Endothelial cell of umbilical vein (primary cell): ENCODE measurements around the gene FGD5.

Experiments used
- CTCF ChIP-seq, 2 donors: IDR thresholded peaks; 1 replicate in 1 of 2; 2 replicates in 1 of 2; pipeline ENCODE4 v1.5.1; 2011; ENCODE audit warnings: low read length in 2 of 2, mild to moderate bottlenecking in 2 of 2, moderate library complexity in 2 of 2, control low read depth in 1 of 2, inconsistent platforms in 1 of 2, low read depth in 1 of 2; ENCODE audit not compliant: insufficient read depth in 1 of 2; ENCODE audit errors: extremely low read depth in 1 of 2
- POLR2A ChIP-seq: IDR thresholded peaks from 2 replicates; pipeline ENCODE4 v1.6.1; 2012; ENCODE audit warnings: low read depth, mild to moderate bottlenecking, control low read depth, low read length
- POLR2AphosphoS5 ChIP-seq: IDR thresholded peaks from 2 replicates; pipeline ENCODE4 v1.6.1; 2012; ENCODE audit warnings: low read depth, mild to moderate bottlenecking, control low read depth, low read length, moderate library complexity; ENCODE audit not compliant: insufficient read depth

GRCh38 chr3:14913926-14914778 lies 95.4 kb downstream of the FGD5 start:
- TF ChIP-seq CTCF (IDR thresholded peaks at IDR 0.05; ENCODE audit: extremely low read depth in 1 of 2, insufficient read depth in 1 of 2, low read depth in 1 of 2, low read length in 2 of 2), result peak in 1 of 2 donors; percentile 9
- no peak for TF ChIP-seq POLR2A
- TF ChIP-seq POLR2AphosphoS5, result no peak
